ENCODE data around the gene LRRC3.

Gene LRRC3

GRCh38 chr21:44458971-44459711 is 3.8 kb downstream of the LRRC3 start:
- no peak for DNase-seq (ENCODE audit: low spot score)

- no peak for DNase-seq (ENCODE audit: low spot score)
Observed at GRCh38 chr21:44459712-44460440, 4.6 kb downstream of the LRRC3 start.

GRCh38 chr21:44460441-44460755 is 5.1 kb downstream of the LRRC3 start:
- DNase-seq (ENCODE audit: low spot score), result no peak

DNA sequence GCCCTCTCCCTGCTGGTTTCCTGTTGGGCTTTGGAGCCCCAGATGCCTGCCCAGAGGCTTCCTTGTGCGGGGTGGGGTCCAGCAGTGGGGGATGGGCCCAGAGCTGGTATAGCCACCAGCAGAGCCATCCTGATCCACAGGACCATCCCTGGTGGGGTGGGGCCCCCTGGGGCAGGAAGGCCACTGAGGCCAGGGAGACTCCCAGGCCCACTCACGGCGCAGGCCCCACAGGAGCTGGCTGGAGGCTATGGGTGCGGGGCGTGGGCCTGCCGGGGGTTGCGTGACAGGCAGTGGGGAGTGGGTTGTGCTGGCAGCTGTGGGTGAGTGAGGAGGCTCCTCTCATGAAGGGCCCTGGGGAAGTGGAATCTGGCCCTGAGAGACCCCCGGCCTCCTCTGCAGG is 5.7 kb downstream of the LRRC3 start:
- DNase-seq (ENCODE audit: low spot score), result no peak

- DNase-seq (ENCODE audit: low spot score), result no peak
Observed at GRCh38 chr21:44461464-44462001, 6.2 kb downstream of the LRRC3 start.

DNA sequence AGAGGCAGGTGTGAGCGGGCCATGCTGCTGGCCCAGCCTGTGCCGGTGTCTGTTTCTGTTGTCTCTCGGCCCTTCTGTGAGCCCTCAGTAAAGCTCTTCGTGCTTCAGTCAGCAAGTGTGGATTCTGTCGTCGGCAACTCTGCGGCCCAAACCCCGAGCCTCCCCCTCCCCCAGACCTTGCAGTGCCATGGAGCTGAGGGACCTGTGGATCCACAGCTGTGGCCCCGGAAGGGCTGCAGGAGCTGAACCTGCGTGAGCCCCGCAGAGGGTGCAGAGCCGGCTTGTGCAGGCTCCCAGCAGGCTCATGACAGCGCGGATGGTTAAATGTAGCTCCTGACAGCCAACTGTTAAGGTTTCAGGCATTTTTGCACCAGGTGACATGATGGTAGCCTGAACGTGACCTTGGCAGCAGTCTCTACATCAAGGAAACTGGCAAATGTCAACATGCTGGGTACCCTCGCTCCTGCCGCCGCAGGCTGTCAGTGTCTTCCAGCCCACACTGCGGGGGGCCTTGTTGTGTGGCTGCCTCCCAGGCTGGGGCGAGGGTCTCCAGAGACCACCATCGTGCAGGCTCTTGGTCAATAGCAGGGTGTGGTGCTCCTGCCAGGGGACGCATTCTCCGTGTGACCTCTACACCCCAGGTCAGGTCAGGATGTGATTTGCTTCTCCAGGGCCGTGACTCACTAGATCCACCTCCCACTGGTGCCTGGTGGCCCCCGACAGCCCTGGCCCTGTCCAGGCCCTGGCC is 7.0 kb downstream of the LRRC3 start:
- DNase-seq (ENCODE audit: low spot score), result no peak

DNA sequence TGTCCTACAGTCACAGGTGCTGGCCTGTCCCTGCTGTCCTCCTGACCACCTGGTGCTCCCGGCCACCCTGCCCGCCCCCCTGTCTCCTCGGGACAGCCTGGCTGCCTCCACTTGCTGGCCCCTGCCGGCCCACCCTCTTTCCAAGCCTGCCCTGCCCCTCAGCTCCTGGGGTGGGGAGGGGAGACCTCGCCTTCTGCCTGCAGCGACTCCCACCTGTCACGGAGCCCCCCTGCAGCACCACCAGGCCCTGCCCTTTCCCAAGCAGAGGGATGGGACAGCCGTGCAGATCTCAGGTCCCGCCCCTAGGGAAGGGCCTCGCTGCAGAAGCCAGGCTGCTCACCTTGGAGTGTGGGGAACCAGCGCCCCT is 7.5 kb downstream of the LRRC3 start:
- DNase-seq (ENCODE audit: low spot score), result no peak

GRCh38 chr21:44463724-44464123 is 8.4 kb downstream of the LRRC3 start:
- DNase-seq (ENCODE audit: low spot score), result no peak

- no peak for DNase-seq (ENCODE audit: low spot score)
Observed at GRCh38 chr21:44464351-44464750, 9.0 kb downstream of the LRRC3 start.

DNA sequence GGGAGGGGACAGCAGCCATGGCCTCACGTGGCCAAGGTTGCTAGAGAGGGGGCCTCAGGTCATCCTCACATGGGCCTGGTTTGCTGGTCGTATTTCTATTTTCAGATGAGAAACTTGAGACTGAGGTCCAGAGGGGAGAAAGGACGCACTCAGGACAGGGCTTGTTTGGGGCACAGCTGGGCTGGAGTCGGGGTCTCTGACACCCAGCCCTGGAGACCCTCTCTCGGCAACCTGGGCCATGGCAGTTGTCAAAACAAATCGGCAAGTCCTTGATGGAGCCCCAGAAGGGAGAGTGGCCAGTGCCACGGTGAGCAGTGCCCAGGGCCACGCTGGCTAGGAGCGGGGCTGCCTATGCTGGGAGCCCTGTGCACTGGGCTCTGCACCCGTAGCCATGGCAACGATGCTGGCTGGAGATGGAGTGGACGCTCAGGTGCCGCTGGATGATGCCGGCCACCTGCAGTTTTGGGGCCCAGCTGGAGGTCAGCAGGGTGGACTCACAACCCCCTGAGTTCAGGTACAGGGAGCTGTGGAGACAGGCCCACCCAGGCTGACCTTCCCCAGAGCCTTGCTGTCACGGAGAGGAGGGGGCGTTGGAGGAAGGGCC is 11.1 kb downstream of the LRRC3 start:
- no peak for DNase-seq (ENCODE audit: low spot score)

- DNase-seq (ENCODE audit: low spot score), result no peak
Observed at GRCh38 chr21:44466996-44467858, 11.9 kb downstream of the LRRC3 start.

DNA sequence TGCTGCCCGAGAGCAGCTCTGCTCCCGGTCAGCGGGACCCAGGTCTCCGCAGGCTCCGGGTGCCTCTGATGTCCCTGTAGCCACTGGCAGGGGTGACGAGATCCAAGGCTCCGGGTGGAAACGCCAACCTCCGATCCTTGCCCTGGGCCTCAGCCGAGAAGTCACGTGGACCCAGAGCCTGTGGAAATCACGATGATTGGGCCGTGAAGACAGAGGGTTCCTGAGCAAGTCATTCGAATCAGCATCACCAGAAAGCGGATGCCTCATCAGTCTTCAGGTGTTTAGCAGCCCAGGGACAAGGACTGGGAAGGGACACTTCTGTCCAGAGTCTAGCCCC is 12.5 kb downstream of the LRRC3 start:
- no peak for DNase-seq (ENCODE audit: low spot score)

- no peak for DNase-seq (ENCODE audit: low spot score)
Observed at GRCh38 chr21:44471341-44471740, 16.0 kb downstream of the LRRC3 start.

DNA sequence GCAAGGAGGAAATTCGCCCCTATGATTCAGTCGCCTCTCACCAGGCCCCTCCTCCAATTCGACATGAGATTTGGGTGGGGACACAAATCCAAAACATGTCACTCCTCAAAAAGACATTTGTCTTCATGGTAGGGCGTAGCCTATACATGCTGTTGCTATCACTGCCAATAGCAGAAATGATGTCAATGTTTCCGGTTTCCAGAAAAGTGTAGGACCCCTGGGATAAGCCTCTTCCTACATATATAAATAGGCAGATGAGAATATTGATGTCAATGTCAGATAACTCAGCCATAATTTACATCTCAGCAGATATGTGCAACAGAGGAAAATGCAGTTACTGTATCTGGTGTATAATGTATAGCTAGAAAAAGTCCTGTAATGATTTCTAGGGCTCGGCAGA is 16.7 kb downstream of the LRRC3 start:
- DNase-seq (ENCODE audit: low spot score), result no peak

GRCh38 chr21:44473915-44474555 is 18.7 kb downstream of the LRRC3 start:
- DNase-seq (ENCODE audit: low spot score), result no peak

GRCh38 chr21:44475266-44475845 is 20.0 kb downstream of the LRRC3 start:
- DNase-seq (ENCODE audit: low spot score), result no peak

DNA sequence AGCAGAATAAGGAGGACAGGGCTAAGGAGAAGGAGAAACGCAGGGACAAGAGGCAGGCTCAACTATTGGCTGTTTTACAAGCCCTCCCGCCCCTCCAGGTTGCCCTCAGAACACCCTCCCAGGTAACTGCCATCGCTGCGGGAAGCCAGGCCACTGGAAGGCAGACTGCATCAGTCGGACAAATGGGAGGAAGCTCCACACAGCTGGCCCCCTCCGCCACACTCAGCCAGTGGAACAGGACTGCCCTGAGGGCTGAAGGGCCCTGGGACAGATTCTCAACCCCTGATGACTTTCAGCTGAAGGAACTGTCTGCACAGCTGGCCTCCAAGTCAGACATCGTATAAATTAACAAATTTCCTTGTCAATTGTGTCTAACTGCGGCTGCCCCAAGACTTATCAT is 21.8 kb downstream of the LRRC3 start:
- DNase-seq (ENCODE audit: low spot score), result no peak

DNA sequence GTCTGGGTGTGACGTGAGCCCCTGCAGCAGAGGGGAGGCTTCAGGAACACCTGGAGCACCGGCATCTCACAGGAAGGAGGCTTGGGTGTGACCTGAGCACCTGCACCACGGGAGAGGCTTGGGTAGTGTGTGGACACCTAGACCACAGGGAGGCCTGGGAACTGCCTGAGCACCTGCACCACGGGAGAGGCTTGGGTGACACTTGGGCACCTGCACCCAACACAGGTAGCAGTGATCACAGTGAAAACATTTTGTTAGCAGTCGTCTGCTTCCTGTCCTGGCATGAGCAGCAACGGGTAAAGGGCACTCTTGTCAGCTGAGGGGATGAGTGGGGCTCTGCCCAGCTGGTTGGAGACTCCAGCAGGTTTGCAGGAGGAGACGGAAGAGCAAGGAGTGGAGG is 22.4 kb downstream of the LRRC3 start:
- no peak for DNase-seq (ENCODE audit: low spot score)

DNA sequence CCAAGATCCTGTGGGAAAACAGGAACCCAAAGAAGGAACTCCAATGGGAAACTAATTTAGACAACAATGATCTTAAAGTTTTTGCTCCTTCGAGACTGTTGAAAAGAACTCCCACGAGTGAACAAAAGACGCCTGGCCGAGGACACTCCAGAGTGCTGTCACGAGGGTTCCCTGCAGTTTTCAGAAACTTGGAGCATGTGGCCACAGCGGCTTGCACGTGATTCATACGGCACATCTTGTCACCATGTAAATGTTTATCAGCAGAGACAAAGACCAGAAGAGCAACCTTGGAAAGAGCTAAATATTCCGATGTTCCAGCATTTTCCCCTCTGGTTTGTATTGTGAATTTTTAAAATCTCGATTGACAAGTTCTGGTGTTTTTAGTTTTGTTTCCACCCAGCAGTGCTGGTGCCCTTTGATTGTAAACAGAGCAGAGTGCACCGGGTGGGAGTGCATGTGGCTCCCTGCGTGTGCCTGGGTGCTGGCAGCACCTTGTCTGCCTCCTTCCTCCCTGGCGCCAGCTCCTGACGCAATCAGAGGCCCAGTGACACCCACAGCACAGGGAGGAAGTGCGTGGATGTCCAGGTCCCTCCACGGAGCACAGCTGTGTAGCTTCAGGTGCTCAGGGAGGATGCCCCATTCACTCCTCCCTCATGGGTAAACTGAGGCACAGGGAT is 23.0 kb downstream of the LRRC3 start:
- DNase-seq (ENCODE audit: low spot score), result no peak

DNA sequence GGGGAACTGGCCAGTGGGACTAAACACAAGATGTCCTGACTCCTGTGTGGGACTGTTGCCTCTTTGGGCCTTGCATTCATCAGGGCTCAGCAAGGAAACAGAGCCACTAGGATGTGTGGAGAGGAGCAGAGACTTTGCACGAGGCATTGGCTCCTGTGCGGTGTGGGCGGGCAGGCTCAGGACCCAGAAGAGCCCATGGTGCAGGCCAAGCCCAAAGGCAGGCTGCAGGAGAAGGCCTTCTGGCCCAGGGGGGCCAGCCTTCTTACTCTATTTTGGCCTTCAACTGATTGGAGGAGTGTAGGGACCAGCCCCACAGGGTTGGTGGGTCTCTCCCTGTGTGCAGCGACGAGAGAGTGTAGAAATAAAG is 23.5 kb downstream of the LRRC3 start:
- DNase-seq (ENCODE audit: low spot score), result no peak
